Neural cell (in vitro differentiated cells): ENCODE measurements around the gene CLCN1.

Source experiments
- EP300 ChIP-seq: fragments of 450-650 bp; conservative IDR thresholded peaks from 2 replicates; pipeline ENCODE4 v1.6.1; 2014; ENCODE audit warnings: antibody characterized with exemption, mild to moderate bottlenecking, moderate library complexity; ENCODE audit not compliant: poor library complexity, severe bottlenecking
- EZH2 ChIP-seq: fragments of 200-600, 300-800 bp; shearing (Covaris generic), sonication (generic); IDR thresholded peaks from 2 replicates; pipeline ENCODE4 v1.6.1; 2014; ENCODE audit warnings: antibody characterized with exemption, low read length, borderline replicate concordance, mild to moderate bottlenecking; ENCODE audit not compliant: insufficient read depth, poor library complexity, severe bottlenecking
- MXI1 ChIP-seq: fragments of 450-650 bp; conservative IDR thresholded peaks from 2 replicates; pipeline ENCODE4 v1.6.1; 2014; ENCODE audit warnings: antibody characterized with exemption, mild to moderate bottlenecking; ENCODE audit not compliant: poor library complexity, severe bottlenecking
- POLR2AphosphoS5 ChIP-seq: IDR thresholded peaks from 2 replicates; pipeline ENCODE4 v1.6.1; 2012
- TAF1 ChIP-seq: IDR thresholded peaks from 2 replicates; pipeline ENCODE4 v1.6.1; 2012; ENCODE audit warnings: low read depth
- TF ChIP-seq, protein P1 (sequence below): fragments of 450-650 bp; IDR thresholded peaks from 2 replicates; pipeline ENCODE4 v1.5.1; 2014; ENCODE audit warnings: antibody characterized with exemption, mild to moderate bottlenecking, moderate library complexity; ENCODE audit not compliant: poor library complexity, severe bottlenecking
- TF ChIP-seq, protein P2 (sequence below): IDR thresholded peaks from 2 replicates; pipeline ENCODE4 v1.6.1; 2012; ENCODE audit warnings: borderline replicate concordance

DNA sequence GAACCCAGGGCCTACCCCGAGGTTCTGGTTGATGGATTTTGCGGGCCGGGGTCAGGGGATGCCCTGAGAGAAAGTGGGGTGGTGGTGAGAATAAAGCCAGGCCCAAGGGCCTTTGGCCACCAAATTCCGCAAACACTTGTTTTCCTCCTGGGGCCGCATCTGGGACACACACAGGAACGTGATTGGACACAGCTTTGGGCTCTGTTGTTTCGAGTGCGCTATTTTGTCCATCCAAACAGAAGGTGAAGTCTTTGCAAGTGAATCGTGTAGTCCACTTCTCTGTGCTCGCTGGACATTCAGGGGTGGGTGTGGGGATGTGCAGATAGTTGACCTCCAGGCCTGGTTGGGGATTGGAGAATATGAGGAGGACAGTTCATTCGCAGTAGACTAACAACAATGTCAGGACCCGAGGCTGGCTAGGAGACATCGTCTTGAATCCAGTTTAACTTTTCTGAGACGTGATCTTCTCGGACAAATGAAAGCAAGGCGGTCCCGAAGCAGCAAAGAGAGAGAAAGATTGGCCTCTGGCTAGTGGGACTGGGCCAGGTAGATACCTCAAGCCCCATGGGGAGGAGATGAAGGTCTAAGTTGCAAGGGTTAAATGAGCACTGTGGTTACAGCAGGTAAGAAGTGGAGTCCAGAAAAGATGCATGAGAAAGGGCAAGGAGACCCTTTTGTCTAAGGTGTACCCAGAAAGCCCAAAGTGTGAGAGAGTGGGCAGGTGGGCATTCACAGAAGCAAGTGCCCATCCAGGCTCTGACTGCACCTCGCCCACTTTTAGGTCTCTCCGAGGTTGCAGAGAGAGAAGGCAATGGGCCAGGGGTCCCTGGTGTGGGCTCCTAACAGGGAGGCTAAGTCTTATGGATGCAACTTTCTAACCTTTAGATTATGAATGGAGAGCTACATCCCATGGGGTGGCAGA is 47.4 kb downstream of the CLCN1 start:
- TF ChIP-seq, protein P1, sequence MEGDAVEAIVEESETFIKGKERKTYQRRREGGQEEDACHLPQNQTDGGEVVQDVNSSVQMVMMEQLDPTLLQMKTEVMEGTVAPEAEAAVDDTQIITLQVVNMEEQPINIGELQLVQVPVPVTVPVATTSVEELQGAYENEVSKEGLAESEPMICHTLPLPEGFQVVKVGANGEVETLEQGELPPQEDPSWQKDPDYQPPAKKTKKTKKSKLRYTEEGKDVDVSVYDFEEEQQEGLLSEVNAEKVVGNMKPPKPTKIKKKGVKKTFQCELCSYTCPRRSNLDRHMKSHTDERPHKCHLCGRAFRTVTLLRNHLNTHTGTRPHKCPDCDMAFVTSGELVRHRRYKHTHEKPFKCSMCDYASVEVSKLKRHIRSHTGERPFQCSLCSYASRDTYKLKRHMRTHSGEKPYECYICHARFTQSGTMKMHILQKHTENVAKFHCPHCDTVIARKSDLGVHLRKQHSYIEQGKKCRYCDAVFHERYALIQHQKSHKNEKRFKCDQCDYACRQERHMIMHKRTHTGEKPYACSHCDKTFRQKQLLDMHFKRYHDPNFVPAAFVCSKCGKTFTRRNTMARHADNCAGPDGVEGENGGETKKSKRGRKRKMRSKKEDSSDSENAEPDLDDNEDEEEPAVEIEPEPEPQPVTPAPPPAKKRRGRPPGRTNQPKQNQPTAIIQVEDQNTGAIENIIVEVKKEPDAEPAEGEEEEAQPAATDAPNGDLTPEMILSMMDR: no peak
- TF ChIP-seq POLR2AphosphoS5 (no peak), TAF1 (no peak), EP300 (no peak), EZH2 (no peak), MXI1 (no peak)
- TF ChIP-seq, protein P2, sequence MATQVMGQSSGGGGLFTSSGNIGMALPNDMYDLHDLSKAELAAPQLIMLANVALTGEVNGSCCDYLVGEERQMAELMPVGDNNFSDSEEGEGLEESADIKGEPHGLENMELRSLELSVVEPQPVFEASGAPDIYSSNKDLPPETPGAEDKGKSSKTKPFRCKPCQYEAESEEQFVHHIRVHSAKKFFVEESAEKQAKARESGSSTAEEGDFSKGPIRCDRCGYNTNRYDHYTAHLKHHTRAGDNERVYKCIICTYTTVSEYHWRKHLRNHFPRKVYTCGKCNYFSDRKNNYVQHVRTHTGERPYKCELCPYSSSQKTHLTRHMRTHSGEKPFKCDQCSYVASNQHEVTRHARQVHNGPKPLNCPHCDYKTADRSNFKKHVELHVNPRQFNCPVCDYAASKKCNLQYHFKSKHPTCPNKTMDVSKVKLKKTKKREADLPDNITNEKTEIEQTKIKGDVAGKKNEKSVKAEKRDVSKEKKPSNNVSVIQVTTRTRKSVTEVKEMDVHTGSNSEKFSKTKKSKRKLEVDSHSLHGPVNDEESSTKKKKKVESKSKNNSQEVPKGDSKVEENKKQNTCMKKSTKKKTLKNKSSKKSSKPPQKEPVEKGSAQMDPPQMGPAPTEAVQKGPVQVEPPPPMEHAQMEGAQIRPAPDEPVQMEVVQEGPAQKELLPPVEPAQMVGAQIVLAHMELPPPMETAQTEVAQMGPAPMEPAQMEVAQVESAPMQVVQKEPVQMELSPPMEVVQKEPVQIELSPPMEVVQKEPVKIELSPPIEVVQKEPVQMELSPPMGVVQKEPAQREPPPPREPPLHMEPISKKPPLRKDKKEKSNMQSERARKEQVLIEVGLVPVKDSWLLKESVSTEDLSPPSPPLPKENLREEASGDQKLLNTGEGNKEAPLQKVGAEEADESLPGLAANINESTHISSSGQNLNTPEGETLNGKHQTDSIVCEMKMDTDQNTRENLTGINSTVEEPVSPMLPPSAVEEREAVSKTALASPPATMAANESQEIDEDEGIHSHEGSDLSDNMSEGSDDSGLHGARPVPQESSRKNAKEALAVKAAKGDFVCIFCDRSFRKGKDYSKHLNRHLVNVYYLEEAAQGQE: no peak
